Fibroblast of mammary gland (primary cell): ENCODE data around the gene PPP2R2C.

Experiments
- DNase-seq: peaks from one replicate; pipeline ENCODE4 v3.0.0-alpha.2; 2010; ENCODE audit warnings: low read depth
- H3K4me3 ChIP-seq: 2 replicates; pipeline ENCODE4 v1.5.1; 2011; ENCODE audit warnings: low read depth, mild to moderate bottlenecking, low read length, moderate library complexity; ENCODE audit not compliant: control insufficient read depth
- CTCF ChIP-seq: conservative IDR thresholded peaks from 2 replicates; pipeline ENCODE4 v1.5.1; 2011; ENCODE audit warnings: low read depth, low read length, inconsistent platforms; ENCODE audit not compliant: control insufficient read depth, insufficient read depth

The PPP2R2C gene

DNA sequence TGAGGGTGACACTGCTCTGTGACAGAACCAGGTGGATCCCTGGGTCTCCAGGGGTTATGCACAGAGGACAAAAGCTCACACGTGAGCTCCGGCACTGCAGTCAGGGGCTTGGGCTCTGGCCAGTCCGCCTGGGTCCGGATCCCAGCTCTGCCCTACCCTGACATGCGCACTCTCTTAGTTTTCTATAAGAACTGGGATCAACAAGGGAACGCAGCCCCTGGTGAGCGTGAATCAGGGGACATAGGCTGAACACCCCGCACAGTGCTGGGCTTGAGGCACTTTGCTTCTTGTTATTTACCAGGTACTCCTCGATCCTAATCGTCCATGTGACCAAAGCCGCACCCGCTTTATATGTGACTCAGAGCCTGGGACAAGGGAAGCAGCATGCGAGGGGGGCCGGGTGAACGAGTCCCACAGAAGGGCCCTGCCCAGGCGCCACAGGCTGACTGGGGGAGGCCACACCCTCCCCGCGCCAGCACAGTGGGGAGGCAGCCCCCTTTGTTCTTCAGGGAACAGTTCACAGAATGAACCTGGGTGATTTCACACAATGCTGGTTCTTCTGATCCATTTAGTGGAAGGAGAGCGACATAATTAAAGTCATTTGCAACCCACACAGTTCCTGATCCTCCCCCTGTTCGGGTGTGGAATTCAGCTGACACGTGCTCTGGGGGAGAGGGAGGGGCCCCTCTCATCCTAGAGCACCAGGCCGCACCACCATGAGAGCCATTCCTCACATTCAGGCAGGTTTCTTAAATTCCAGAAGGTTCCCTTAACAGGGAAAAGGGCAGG is 147.2 kb downstream of the PPP2R2C start:
- H3K4me3 ChIP-seq: no peak overlapping the region

DNA sequence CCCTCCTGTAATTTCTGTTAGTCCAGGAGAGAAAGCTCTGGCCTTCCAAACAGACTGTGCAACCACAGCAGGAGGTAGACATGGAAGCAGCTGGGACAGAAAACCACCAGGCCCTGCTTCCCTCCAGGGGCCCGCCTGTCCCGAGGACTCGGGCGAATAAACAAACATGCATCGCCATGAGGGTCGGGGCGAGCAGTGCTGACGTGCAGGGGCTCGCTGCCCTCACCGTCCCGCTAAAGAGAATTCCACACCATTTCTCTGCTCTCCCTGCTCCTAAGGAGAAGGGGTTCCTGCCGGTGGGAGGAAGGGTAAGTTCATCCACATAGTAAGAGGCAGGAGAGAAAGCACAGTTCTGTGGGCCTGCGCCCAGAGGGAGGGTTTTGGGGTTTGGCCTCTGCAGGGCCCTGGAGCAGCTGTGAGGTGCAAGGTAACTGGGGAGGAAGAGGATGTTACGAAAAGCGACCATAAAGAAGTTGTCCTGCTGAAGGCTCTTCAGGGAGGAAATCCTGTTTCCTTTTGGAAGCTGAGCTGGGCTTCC is 147.9 kb downstream of the PPP2R2C start:
- no peak overlapping the region for H3K4me3 ChIP-seq
- no peak for DNase-seq
- TF ChIP-seq CTCF: no peak

More for the DNA sequence above, 147.2 kb downstream of the PPP2R2C start:
- TF ChIP-seq CTCF: no peak
- peak; percentile 12 for DNase-seq

DNA sequence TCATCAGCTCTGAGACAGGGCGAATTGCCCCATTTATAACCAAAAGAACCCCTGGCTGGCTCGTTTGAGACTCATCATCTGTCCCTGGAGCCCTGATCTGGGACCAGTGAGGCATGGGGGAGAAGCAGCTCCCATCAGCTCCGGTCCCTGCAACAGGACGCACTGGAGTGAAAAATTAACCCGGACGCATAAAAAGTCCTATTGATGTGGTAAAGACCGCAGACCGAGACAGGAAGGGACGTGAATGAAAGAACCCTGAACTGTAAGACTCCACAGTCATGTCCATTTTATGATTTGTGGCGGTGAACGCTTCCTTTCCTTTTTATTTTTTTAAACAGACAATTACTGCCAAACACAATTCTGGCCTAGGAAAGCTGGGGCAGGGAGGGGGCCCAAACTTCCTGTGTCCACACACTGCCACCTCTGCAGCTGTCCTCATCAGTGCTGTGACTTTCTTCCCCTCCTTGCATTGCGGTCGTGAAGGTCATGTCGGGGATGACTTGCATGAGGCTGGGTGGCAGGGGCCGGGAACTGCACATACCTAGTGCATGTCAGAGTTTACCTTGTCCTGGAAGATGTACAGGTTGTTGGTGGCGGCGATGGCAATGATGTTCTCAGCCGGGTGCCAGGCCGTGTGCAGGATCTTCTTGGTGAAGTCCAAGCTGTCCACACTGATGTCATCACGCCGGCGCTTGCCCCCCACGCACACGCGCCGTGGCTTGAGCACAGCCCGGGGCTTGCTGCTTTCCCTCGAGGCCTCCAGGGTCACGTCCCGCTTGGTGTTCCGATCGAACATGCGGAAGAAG is 149.4 kb downstream of the PPP2R2C start:
- TF ChIP-seq CTCF: no peak
- DNase-seq: no peak
- H3K4me3 ChIP-seq: no peak overlapping the region

DNA sequence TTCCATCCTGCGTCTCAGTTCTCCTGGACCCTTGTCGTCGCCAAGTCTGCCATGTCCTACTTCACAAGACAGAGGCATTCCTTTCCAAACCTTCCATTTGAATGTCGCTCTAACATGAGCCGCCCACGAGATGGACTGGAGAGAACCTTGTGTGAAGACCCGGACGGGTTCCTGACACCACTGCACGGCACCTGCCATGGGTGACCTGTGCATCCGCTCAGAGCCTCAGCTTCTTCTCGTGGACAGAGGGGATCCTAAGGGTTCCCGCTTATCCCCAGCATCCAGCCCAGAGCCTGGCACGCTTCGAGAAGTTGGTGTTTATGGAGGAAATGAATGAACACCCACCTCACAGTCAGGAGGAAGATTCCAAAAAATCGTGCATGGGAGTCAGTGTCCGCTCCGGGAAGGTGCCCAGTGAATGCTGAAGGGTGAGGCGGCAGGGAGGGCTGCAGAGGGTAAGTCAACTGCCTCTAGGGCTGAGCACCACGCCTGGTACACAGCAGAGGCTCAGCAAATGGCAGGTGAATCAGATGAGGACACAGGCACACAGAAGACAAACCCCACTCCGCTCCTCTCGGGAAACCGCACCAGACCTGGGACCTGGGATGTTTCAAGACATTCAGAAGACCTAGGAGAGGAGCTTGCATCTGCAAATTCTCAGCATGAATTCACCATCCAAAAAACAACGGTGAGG is 150.2 kb downstream of the PPP2R2C start:
- no peak overlapping the region for H3K4me3 ChIP-seq
- no peak for TF ChIP-seq CTCF
- DNase-seq: no peak

- H3K4me3 ChIP-seq: no peak overlapping the region
- TF ChIP-seq CTCF: no peak
- no peak for DNase-seq
Measured at GRCh38 chr4:6321361-6321760, 151.1 kb downstream of the PPP2R2C start.

DNA sequence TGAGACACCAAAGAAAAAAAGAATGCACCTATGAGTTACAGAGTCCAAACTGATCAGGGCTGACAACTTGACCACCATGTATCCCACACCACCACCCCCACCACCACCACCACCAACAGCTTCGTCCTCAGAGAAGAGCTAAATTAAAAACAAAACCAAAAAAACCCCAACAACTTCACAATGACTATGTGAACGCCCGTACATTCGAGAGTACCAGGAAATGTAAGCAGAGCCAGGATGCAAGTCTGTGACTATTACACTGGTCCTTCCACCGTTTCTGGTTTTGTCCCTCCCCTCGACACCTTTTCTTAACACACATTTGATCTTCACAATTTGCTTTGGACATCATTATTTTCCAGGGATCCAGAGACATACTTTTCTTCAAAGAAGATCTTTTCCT is 151.8 kb downstream of the PPP2R2C start:
- H3K4me3 ChIP-seq: no peak overlapping the region
- TF ChIP-seq CTCF: no peak
- DNase-seq: no peak
